A549 (cell line): ENCODE results near the gene ABCC9. TPM values are rescaled to one million over a fixed set of nuclear protein-coding genes. Genes with fewer than 3 reads are reported as not detected.

Source experiments
- ATAC-seq, 2 experiments: fragments of 200-7000 bp in 1 of 2; fragments of >200 bp in 1 of 2; cut with Nextera tagmentation in 1 of 2; cut with Tn5 transposase in 1 of 2; 3 replicates each; pipeline versions ENCODE4 v1.8.0 to v1.9.1; 2018 to 2020; ENCODE audit warnings: mild to moderate bottlenecking in 1 of 2, moderate library complexity in 1 of 2
- CTCF ChIA-PET: fragments of 300-600 bp; sonication (Branson Sonifier 250); formaldehyde crosslinking; extraction: SDS; loops from one replicate; lab custom pipeline; 2021; ENCODE audit warnings: antibody characterized with exemption, inconsistent platforms; lab: Yijun Ruan, JAX
- POLR2A ChIA-PET: fragments of 350-600 bp; formaldehyde crosslinking; extraction: SDS; loops from one replicate; lab custom pipeline; 2021; ENCODE audit warnings: antibody characterized with exemption, inconsistent platforms; lab: Yijun Ruan, JAX
- DNase-seq, 2 experiments: peaks; one replicate each; pipeline versions ENCODE4 v3.0.0 to v3.0.0-alpha.2; 2011 to 2016; ENCODE audit warnings: low read depth in 1 of 2, low spot score in 1 of 2
- FAIRE-seq: peaks from 2 replicates; lab custom pipeline; 2011; peaks lifted over from hg19 to GRCh38; lab: Jason Lieb, UNC
- H3K27ac ChIP-seq, 2 experiments: fragments of >200 bp; sonication (Bioruptor Twin); formaldehyde crosslinking; 3 replicates each; pipeline ENCODE4 v1.5.1; 2016 to 2017
- H3K4me1 ChIP-seq: fragments of >200 bp; sonication (Bioruptor Twin); formaldehyde crosslinking; 3 replicates; pipeline ENCODE4 v1.6.1; 2016
- H3K4me2 ChIP-seq: fragments of >200 bp; sonication (Bioruptor Twin); formaldehyde crosslinking; 3 replicates; pipeline ENCODE4 v1.6.1; 2016
- H3K4me3 ChIP-seq: fragments of >200 bp; sonication (Bioruptor Twin); formaldehyde crosslinking; 3 replicates; pipeline ENCODE4 v1.5.1; 2016
- H3K9me3 ChIP-seq: fragments of >200 bp; sonication (Bioruptor Twin); formaldehyde crosslinking; 3 replicates; pipeline ENCODE4 v1.6.1; 2016
- CHD4 ChIP-seq: fragments of 200-600 bp; sonication (generic); IDR thresholded peaks from 2 replicates; pipeline ENCODE4 v1.6.1; 2016; ENCODE audit warnings: antibody characterized with exemption, mild to moderate bottlenecking, borderline replicate concordance
- EHMT2 ChIP-seq: fragments of 200-600 bp; sonication (generic); IDR thresholded peaks from 2 replicates; pipeline ENCODE4 v1.6.1; 2016; ENCODE audit warnings: antibody characterized with exemption, low read depth, mild to moderate bottlenecking, moderate library complexity
- EP300 ChIP-seq, 2 experiments: fragments of >200 bp; sonication (Bioruptor Twin); formaldehyde crosslinking; IDR thresholded peaks; 2 replicates in 1 of 2; 3 replicates in 1 of 2; pipeline ENCODE4 v1.6.1; 2016 to 2017
- FOSL2 ChIP-seq, 2 experiments: fragments of 450-650 bp in 1 of 2; fragments of >200 bp in 1 of 2; sonication (Bioruptor Twin) in 1 of 2; formaldehyde crosslinking; IDR thresholded peaks; 2 replicates each; pipeline versions ENCODE4 v1.5.0 to v1.6.1; 2016 to 2020; ENCODE audit warnings: mild to moderate bottlenecking in 1 of 2, moderate library complexity in 1 of 2
- FOXS1 ChIP-seq: fragments of 250-450 bp; sonication (Bioruptor Pico); IDR thresholded peaks from 2 replicates; pipeline ENCODE4 v1.5.0; 2020; ENCODE audit warnings: mild to moderate bottlenecking, moderate library complexity
- HDAC2 ChIP-seq: fragments of 200-600 bp; sonication (generic); IDR thresholded peaks from 2 replicates; pipeline ENCODE4 v1.6.1; 2016
- HOXB5 ChIP-seq: fragments of 250-450 bp; sonication (Bioruptor Pico); IDR thresholded peaks from 2 replicates; pipeline ENCODE4 v1.5.0; 2020; ENCODE audit warnings: mild to moderate bottlenecking, moderate library complexity
- JUN ChIP-seq, 2 experiments: fragments of >200 bp; sonication (Bioruptor Twin); formaldehyde crosslinking; IDR thresholded peaks; 2 replicates in 1 of 2; 3 replicates in 1 of 2; pipeline ENCODE4 v1.6.1; 2016 to 2017
- JUNB ChIP-seq: fragments of >200 bp; sonication (Bioruptor Twin); formaldehyde crosslinking; IDR thresholded peaks from 2 replicates; pipeline ENCODE4 v1.6.1; 2016
- MYC ChIP-seq: IDR thresholded peaks from 2 replicates; pipeline ENCODE4 v1.6.1; 2012; ENCODE audit warnings: mild to moderate bottlenecking, inconsistent platforms, low read length, improper control_type of control experiment, borderline replicate concordance
- NFE2L2 ChIP-seq: fragments of 150-350 bp; conservative IDR thresholded peaks from 2 replicates; pipeline ENCODE4 v1.6.1; 2014; ENCODE audit warnings: low read length
- NPAS2 ChIP-seq: fragments of 250-450 bp; sonication (Bioruptor Pico); IDR thresholded peaks from 2 replicates; pipeline ENCODE4 v1.8.0; 2022; ENCODE audit warnings: mild to moderate bottlenecking, moderate library complexity, borderline replicate concordance
- RARB ChIP-seq: fragments of 250-450 bp; sonication (Bioruptor Pico); IDR thresholded peaks from 2 replicates; pipeline ENCODE4 v1.8.0; 2021; ENCODE audit warnings: mild to moderate bottlenecking, moderate library complexity
- TFCP2L1 ChIP-seq: fragments of 250-450 bp; sonication (Bioruptor Pico); IDR thresholded peaks from 2 replicates; pipeline ENCODE4 v1.5.0; 2021; ENCODE audit warnings: mild to moderate bottlenecking
- WGBS: methylation state at CpG from one replicate; pipeline ENCODE4 v1.1.6; 2017; ENCODE audit errors: missing lambda C conversion rate; 5-methylcytosine and 5-hydroxymethylcytosine counted together
- polyA plus RNA-seq, 4 experiments: library from polyadenylated mRNA; depleted of rRNA in 3 of 4; stranded (reverse); fragments of >200 nt; fragmentation: RNase III in 1 of 4; extraction: RNeasy Plus Mini Kit Qiagen cat#74134 plus additional on column Dnase treatment in 1 of 4; gene quantifications; 2 replicates in 3 of 4; 3 replicates in 1 of 4; pipeline ENCODE4 v1.2.3, GENCODE V29; 2011 to 2017
- TF ChIP-seq, protein P1 (sequence below): IDR thresholded peaks from 2 replicates; pipeline ENCODE4 v1.6.1; 2012
- TF ChIP-seq, protein P2 (sequence below): fragments of 200-600 bp; sonication (generic); IDR thresholded peaks from 2 replicates; pipeline ENCODE4 v1.6.1; 2016; ENCODE audit warnings: antibody characterized with exemption, mild to moderate bottlenecking, moderate library complexity
- TF ChIP-seq, protein P3 (sequence below): fragments of >200 bp; sonication (Bioruptor Twin); formaldehyde crosslinking; IDR thresholded peaks from 3 replicates; pipeline ENCODE4 v1.5.1; 2016
- TF ChIP-seq, protein P4 (sequence below): IDR thresholded peaks from 2 replicates; pipeline ENCODE4 v1.6.1; 2012; ENCODE audit warnings: low read depth, borderline replicate concordance
- TF ChIP-seq, protein P5 (sequence below): fragments of 450-650 bp; IDR thresholded peaks from 2 replicates; pipeline ENCODE4 v1.6.1; 2014; ENCODE audit warnings: antibody characterized with exemption

ABCC9 gene
- polyA plus RNA-seq, 2 of the 4 experiments (the other 2 are of a cell fraction) = 0.01 TPM; not detected in 1

DNA sequence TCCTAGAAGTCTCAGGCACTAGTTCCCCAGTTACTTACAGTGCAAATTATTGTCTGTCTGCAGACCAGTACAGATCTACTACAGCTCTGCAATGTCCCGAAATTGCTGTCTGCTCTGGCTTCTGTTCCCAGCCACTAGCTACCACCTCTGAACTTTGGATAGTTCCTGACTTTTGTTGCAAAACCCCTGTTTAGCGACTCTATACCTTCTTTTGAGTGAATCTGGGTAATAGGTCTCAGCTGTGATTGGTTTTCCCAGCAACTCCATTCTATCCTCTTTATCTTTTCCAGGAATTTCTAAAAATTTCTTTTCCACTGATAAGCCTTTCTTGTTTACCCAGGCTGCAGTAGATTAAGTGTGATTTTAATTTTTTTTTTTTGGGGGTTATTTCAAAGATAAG lies 183.5 kb downstream of the ABCC9 start:
- ATAC-seq (no peak), FAIRE-seq (no peak), DNase-seq (no peak)
- CTCF ChIA-PET = no interaction called here
- WGBS = 28% methylated on average over 2 of the region's 2 CpGs
- TF ChIP-seq, protein P1, sequence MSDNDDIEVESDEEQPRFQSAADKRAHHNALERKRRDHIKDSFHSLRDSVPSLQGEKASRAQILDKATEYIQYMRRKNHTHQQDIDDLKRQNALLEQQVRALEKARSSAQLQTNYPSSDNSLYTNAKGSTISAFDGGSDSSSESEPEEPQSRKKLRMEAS = no peak
- TF ChIP-seq JUNB (no peak), EP300 (IDR thresholded peaks at IDR 0.05) (no peak), JUN (IDR thresholded peaks at IDR 0.05) (no peak), CHD4 (no peak), HOXB5 (CRISPR knock-in tag) (no peak), NPAS2 (CRISPR knock-in tag) (no peak), FOSL2 (IDR thresholded peaks at IDR 0.05) (no peak), FOSL2 (CRISPR knock-in tag; IDR thresholded peaks at IDR 0.05) (no peak)
- TF ChIP-seq, protein P2, sequence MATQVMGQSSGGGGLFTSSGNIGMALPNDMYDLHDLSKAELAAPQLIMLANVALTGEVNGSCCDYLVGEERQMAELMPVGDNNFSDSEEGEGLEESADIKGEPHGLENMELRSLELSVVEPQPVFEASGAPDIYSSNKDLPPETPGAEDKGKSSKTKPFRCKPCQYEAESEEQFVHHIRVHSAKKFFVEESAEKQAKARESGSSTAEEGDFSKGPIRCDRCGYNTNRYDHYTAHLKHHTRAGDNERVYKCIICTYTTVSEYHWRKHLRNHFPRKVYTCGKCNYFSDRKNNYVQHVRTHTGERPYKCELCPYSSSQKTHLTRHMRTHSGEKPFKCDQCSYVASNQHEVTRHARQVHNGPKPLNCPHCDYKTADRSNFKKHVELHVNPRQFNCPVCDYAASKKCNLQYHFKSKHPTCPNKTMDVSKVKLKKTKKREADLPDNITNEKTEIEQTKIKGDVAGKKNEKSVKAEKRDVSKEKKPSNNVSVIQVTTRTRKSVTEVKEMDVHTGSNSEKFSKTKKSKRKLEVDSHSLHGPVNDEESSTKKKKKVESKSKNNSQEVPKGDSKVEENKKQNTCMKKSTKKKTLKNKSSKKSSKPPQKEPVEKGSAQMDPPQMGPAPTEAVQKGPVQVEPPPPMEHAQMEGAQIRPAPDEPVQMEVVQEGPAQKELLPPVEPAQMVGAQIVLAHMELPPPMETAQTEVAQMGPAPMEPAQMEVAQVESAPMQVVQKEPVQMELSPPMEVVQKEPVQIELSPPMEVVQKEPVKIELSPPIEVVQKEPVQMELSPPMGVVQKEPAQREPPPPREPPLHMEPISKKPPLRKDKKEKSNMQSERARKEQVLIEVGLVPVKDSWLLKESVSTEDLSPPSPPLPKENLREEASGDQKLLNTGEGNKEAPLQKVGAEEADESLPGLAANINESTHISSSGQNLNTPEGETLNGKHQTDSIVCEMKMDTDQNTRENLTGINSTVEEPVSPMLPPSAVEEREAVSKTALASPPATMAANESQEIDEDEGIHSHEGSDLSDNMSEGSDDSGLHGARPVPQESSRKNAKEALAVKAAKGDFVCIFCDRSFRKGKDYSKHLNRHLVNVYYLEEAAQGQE = no peak
- Histone ChIP-seq H3K4me1 (no peaks in the 10 kb centered on the region), H3K4me3 (no peak overlapping the region), H3K9me3 (no peaks in the 10 kb centered on the region), H3K4me2 (no peak overlapping the region), H3K27ac (no peak overlapping the region)
- POLR2A ChIA-PET = no interaction called here

DNA sequence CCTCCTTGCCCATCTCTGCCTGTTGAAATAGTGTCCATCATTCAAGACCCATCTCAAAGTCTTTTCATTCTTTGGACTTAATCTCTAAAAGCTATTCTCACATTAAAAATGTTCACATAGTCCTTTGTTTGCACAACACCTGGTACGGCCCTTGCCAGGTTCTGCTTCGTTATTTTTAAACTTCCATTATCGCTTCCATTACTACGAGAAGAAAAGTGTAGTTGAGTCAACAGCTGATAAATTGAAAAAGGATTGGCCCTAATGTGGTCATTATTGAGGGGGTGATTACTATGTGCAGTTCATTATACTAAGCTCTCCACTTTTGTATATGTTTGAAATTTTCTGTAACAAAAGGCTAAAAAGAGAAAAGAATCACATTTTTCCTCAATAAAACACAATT lies 184.5 kb downstream of the ABCC9 start:
- no peak overlapping the region for H3K4me2 ChIP-seq
- DNase-seq (no peak), ATAC-seq (no peak), FAIRE-seq (no peak)
- ChIA-PET POLR2A (no interaction called here), CTCF (no interaction called here)
- no peaks in the 10 kb centered on the region for H3K9me3 ChIP-seq
- H3K27ac ChIP-seq = no peak overlapping the region
- 86% methylated on average over 4 of the region's 4 CpGs for WGBS
- no peaks in the 10 kb centered on the region for H3K4me1 ChIP-seq
- TF ChIP-seq, protein P3, sequence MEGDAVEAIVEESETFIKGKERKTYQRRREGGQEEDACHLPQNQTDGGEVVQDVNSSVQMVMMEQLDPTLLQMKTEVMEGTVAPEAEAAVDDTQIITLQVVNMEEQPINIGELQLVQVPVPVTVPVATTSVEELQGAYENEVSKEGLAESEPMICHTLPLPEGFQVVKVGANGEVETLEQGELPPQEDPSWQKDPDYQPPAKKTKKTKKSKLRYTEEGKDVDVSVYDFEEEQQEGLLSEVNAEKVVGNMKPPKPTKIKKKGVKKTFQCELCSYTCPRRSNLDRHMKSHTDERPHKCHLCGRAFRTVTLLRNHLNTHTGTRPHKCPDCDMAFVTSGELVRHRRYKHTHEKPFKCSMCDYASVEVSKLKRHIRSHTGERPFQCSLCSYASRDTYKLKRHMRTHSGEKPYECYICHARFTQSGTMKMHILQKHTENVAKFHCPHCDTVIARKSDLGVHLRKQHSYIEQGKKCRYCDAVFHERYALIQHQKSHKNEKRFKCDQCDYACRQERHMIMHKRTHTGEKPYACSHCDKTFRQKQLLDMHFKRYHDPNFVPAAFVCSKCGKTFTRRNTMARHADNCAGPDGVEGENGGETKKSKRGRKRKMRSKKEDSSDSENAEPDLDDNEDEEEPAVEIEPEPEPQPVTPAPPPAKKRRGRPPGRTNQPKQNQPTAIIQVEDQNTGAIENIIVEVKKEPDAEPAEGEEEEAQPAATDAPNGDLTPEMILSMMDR = no peak
- no peak for TF ChIP-seq RARB (CRISPR knock-in tag)
- TF ChIP-seq MYC = no peak
- TF ChIP-seq, protein P4, sequence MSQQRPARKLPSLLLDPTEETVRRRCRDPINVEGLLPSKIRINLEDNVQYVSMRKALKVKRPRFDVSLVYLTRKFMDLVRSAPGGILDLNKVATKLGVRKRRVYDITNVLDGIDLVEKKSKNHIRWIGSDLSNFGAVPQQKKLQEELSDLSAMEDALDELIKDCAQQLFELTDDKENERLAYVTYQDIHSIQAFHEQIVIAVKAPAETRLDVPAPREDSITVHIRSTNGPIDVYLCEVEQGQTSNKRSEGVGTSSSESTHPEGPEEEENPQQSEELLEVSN = no peak
- no peak for TF ChIP-seq HDAC2
- TF ChIP-seq JUN (IDR thresholded peaks at IDR 0.05) = no peak
- no peak for TF ChIP-seq TFCP2L1 (CRISPR knock-in tag)
- no peak for TF ChIP-seq EHMT2
- no peak for TF ChIP-seq FOXS1 (CRISPR knock-in tag)
- TF ChIP-seq NFE2L2 = no peak
- TF ChIP-seq, protein P5, sequence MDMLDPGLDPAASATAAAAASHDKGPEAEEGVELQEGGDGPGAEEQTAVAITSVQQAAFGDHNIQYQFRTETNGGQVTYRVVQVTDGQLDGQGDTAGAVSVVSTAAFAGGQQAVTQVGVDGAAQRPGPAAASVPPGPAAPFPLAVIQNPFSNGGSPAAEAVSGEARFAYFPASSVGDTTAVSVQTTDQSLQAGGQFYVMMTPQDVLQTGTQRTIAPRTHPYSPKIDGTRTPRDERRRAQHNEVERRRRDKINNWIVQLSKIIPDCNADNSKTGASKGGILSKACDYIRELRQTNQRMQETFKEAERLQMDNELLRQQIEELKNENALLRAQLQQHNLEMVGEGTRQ = no peak
- no peak overlapping the region for H3K4me3 ChIP-seq
